ENCODE results near the gene NRP1.

NRP1 gene

GRCh38 chr10:33201971-33202370 lies 132.5 kb downstream of the NRP1 start:
- no peak for DNase-seq

- no peak for DNase-seq
Measured at GRCh38 chr10:33201056-33201780, 133.2 kb downstream of the NRP1 start.

- no peak for DNase-seq
Measured at GRCh38 chr10:33199731-33200232, 134.7 kb downstream of the NRP1 start.

- DNase-seq = no peak
Measured at GRCh38 chr10:33198610-33199009, 135.9 kb downstream of the NRP1 start.

- DNase-seq = no peak
Measured at GRCh38 chr10:33196710-33197491, 137.6 kb downstream of the NRP1 start.

GRCh38 chr10:33196377-33196706 lies 138.1 kb downstream of the NRP1 start:
- DNase-seq = no peak

- DNase-seq = no peak
Measured at GRCh38 chr10:33195608-33196376, 138.7 kb downstream of the NRP1 start.

GRCh38 chr10:33193701-33194521 lies 140.6 kb downstream of the NRP1 start:
- DNase-seq = no peak

GRCh38 chr10:33193057-33193700 lies 141.3 kb downstream of the NRP1 start:
- DNase-seq = peak; percentile 89

- no peak for DNase-seq
Measured at GRCh38 chr10:33192190-33192589, 142.3 kb downstream of the NRP1 start.

GRCh38 chr10:33190406-33190805 lies 144.1 kb downstream of the NRP1 start:
- no peak for DNase-seq

- no peak for DNase-seq
Measured at GRCh38 chr10:33189808-33190207, 144.7 kb downstream of the NRP1 start.

- DNase-seq = no peak
Measured at GRCh38 chr10:33189363-33189762, 145.1 kb downstream of the NRP1 start.

GRCh38 chr10:33187427-33187999 lies 147.0 kb downstream of the NRP1 start:
- DNase-seq = no peak

- no peak for DNase-seq
Measured at GRCh38 chr10:33186150-33186549, 148.3 kb downstream of the NRP1 start.

GRCh38 chr10:33183655-33184054 lies 150.8 kb downstream of the NRP1 start:
- no peak for DNase-seq

GRCh38 chr10:33180921-33181320 lies 153.5 kb downstream of the NRP1 start:
- no peak for DNase-seq

- no peak for DNase-seq
Measured at GRCh38 chr10:33180390-33180789, 154.1 kb downstream of the NRP1 start.

GRCh38 chr10:33179067-33179466 lies 155.4 kb downstream of the NRP1 start:
- DNase-seq = no peak

GRCh38 chr10:33178026-33178755 lies 156.3 kb downstream of the NRP1 start:
- DNase-seq = no peak

GRCh38 chr10:33176688-33177087 lies 157.8 kb downstream of the NRP1 start:
- DNase-seq = no peak
